ENCODE results near the gene RELN.

GRCh38 chr7:103560136-103560535 is 429.3 kb downstream of the RELN start:
- no peak for TF ChIP-seq CTCF (IDR thresholded peaks at IDR 0.05)
- TF ChIP-seq POLR2A (IDR thresholded peaks at IDR 0.05) = no peak
